ENCODE results near the gene TMEM14A. TPM values are rescaled to one million over a fixed set of nuclear protein-coding genes. Genes with fewer than 3 reads are reported as not detected.

TMEM14A gene
- total and polyA plus RNA-seq, 9 of the 15 experiments (the other 6 are each of a cell fraction or from before 2014, with no cell fraction given), result 3.5 to 43.3 (median 8.5) TPM

GRCh38 chr6:52661551-52661950 is 9.4 kb upstream of the TMEM14A start (continued):
- TF ChIP-seq, protein P1, sequence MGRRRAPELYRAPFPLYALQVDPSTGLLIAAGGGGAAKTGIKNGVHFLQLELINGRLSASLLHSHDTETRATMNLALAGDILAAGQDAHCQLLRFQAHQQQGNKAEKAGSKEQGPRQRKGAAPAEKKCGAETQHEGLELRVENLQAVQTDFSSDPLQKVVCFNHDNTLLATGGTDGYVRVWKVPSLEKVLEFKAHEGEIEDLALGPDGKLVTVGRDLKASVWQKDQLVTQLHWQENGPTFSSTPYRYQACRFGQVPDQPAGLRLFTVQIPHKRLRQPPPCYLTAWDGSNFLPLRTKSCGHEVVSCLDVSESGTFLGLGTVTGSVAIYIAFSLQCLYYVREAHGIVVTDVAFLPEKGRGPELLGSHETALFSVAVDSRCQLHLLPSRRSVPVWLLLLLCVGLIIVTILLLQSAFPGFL (CRISPR knock-in tag; IDR thresholded peaks at IDR 0.05), result no peak
- TF ChIP-seq HSF4 (CRISPR knock-in tag; IDR thresholded peaks at IDR 0.05; ENCODE audit: borderline replicate concordance) (no peak), FOXK2 (conservative IDR thresholded peaks at IDR 0.05 in 1 of 2, IDR thresholded peaks at IDR 0.05 in 1 of 2; ENCODE audit: low read depth in 2 of 2) (no peak), SIRT6 (IDR thresholded peaks at IDR 0.05; ENCODE audit: low read depth, low read length) (no peak), STAT5B (CRISPR knock-in tag; IDR thresholded peaks at IDR 0.05) (no peak)

DNA sequence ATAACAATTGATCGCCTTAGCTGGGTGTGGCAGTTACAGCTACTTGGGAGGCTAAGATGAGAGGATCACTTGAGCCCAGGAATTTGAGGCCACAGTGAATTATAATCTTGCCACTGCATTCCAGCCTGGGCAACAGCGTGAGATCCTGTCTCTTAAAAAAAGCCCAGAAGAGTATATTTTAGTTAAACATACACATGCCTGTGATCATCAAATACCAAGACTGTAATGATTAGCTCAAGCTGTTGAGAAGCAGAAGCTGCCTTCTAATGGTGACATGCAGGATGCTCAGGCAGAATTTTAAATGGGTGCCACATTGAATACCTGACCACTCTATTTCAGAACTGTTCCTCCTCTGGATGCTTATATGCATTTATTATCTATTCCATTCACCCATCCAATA is 8.9 kb upstream of the TMEM14A start:
- Histone ChIP-seq H3K4me2 (ENCODE audit: insufficient read depth, low read length) (no peak overlapping the region), H3K27me3 (ENCODE audit: control insufficient read depth in 2 of 2, insufficient read depth in 2 of 2, low read length in 2 of 2) (peaks cover 0 to 4% of the 10 kb centered on the region in 2 experiments; a peak in 1 of 5 replicates), H3K36me3 (ENCODE audit: control insufficient read depth, insufficient read depth, low read length) (peaks cover 6% of the 10 kb centered on the region; the same call in 2 of the 3 replicates), H3K4me1 (replicated peaks in 1 of 2; ENCODE audit: control insufficient read depth in 2 of 2, insufficient read depth in 2 of 2, low read length in 2 of 2) (peaks cover 7 to 13% of the 10 kb centered on the region in 2 experiments; a peak in 4 of 5 replicates), H3K27ac (ENCODE audit: extremely low read depth, low read depth, low read length) (no peak overlapping the region), H2AFZ (ENCODE audit: low read depth, low read length) (no peak overlapping the region), H3K79me2 (ENCODE audit: control insufficient read depth, insufficient read depth, low read length) (peaks cover 16% of the 10 kb centered on the region), H3K9me3 (replicated peaks; ENCODE audit: control insufficient read depth, insufficient read depth, low read depth, low read length) (no peaks in the 10 kb centered on the region), H3K9me1 (ENCODE audit: control insufficient read depth, insufficient read depth, low read length) (no peaks in the 10 kb centered on the region), H4K20me1 (replicated peaks; ENCODE audit: control insufficient read depth, insufficient read depth, low read length) (no peaks in the 10 kb centered on the region), H3K4me3 (no peak overlapping the region), H3K9ac (ENCODE audit: insufficient read depth in 1 of 2, low read depth in 2 of 2, low read length in 2 of 2) (no peak overlapping the region)
- FAIRE-seq (no peak), ATAC-seq (no peak), DNase-seq (ENCODE audit: extremely low read depth in 1 of 4, low spot score in 3 of 4) (no peak)
- intact Hi-C loops (cut with micrococcal nuclease), result loop anchor here (1.0 to 10.0 kb wide), 4 partner anchors 65 to 497 kb away; no protein-coding TSS in a partner anchor
- BruUV-seq (replicated peaks), result no TSS peak
- ChIA-PET CTCF (ENCODE audit: low intra/inter-chr PET ratio) (interaction anchor here (5.5 kb wide), 1 partner anchor 246 kb away, joined by 74 read pairs; no protein-coding TSS in a partner anchor), POLR2A (interaction anchor here (0.6 to 1.8 kb wide), 6 partner anchors 78 to 498 kb away, joined by 3 to 5 read pairs (median 3); no protein-coding TSS in a partner anchor)
- in situ Hi-C loops (cut with MboI), result loop anchor here (5.0 to 10.0 kb wide), 2 partner anchors 245 to 357 kb away; no protein-coding TSS in a partner anchor
- WGBS (ENCODE audit: insufficient coverage, low coverage, missing lambda C conversion rate), result 55% methylated on average over 2 of the region's 2 CpGs
- no peak for TF ChIP-seq C11orf30 (IDR thresholded peaks at IDR 0.05; ENCODE audit: low read depth)
- no peak for TF ChIP-seq DNMT1 (IDR thresholded peaks at IDR 0.05)
- TF ChIP-seq, protein P2, sequence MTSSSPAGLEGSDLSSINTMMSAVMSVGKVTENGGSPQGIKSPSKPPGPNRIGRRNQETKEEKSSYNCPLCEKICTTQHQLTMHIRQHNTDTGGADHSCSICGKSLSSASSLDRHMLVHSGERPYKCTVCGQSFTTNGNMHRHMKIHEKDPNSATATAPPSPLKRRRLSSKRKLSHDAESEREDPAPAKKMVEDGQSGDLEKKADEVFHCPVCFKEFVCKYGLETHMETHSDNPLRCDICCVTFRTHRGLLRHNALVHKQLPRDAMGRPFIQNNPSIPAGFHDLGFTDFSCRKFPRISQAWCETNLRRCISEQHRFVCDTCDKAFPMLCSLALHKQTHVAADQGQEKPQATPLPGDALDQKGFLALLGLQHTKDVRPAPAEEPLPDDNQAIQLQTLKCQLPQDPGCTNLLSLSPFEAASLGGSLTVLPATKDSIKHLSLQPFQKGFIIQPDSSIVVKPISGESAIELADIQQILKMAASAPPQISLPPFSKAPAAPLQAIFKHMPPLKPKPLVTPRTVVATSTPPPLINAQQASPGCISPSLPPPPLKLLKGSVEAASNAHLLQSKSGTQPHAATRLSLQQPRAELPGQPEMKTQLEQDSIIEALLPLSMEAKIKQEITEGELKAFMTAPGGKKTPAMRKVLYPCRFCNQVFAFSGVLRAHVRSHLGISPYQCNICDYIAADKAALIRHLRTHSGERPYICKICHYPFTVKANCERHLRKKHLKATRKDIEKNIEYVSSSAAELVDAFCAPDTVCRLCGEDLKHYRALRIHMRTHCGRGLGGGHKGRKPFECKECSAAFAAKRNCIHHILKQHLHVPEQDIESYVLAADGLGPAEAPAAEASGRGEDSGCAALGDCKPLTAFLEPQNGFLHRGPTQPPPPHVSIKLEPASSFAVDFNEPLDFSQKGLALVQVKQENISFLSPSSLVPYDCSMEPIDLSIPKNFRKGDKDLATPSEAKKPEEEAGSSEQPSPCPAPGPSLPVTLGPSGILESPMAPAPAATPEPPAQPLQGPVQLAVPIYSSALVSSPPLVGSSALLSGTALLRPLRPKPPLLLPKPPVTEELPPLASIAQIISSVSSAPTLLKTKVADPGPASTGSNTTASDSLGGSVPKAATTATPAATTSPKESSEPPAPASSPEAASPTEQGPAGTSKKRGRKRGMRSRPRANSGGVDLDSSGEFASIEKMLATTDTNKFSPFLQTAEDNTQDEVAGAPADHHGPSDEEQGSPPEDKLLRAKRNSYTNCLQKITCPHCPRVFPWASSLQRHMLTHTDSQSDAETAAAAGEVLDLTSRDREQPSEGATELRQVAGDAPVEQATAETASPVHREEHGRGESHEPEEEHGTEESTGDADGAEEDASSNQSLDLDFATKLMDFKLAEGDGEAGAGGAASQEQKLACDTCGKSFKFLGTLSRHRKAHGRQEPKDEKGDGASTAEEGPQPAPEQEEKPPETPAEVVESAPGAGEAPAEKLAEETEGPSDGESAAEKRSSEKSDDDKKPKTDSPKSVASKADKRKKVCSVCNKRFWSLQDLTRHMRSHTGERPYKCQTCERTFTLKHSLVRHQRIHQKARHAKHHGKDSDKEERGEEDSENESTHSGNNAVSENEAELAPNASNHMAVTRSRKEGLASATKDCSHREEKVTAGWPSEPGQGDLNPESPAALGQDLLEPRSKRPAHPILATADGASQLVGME (CRISPR knock-in tag; IDR thresholded peaks at IDR 0.05), result no peak

Measured in K562 (cell line).